ENCODE measurements around the gene CTIF.

DNA sequence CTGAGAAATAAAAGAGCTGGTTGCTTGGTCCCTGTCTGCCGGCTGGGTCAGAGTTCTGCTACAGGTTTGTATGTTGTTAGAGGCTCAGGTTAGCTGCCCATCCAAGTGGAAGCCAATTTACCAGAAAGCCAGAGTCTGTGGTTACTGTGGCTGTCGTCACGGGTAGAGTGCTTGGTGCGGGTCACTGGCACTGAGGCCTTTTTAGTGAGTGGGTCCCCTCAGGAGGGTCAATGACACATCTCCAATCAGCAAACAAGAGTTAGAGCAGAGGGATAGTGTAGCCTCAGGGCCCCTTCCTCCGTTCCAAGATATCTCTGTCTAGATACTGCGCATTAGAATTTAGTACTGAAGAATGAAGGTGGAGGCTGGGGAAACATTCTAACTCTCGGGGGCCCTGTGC is 41.2 kb downstream of the CTIF start:
- TF ChIP-seq, protein P1, sequence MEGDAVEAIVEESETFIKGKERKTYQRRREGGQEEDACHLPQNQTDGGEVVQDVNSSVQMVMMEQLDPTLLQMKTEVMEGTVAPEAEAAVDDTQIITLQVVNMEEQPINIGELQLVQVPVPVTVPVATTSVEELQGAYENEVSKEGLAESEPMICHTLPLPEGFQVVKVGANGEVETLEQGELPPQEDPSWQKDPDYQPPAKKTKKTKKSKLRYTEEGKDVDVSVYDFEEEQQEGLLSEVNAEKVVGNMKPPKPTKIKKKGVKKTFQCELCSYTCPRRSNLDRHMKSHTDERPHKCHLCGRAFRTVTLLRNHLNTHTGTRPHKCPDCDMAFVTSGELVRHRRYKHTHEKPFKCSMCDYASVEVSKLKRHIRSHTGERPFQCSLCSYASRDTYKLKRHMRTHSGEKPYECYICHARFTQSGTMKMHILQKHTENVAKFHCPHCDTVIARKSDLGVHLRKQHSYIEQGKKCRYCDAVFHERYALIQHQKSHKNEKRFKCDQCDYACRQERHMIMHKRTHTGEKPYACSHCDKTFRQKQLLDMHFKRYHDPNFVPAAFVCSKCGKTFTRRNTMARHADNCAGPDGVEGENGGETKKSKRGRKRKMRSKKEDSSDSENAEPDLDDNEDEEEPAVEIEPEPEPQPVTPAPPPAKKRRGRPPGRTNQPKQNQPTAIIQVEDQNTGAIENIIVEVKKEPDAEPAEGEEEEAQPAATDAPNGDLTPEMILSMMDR (IDR thresholded peaks at IDR 0.05), result no peak
- TF ChIP-seq ZFX (IDR thresholded peaks at IDR 0.05; ENCODE audit: borderline replicate concordance), result no peak

Measured in 22Rv1 (cell line).